Neuronal stem cell (in vitro differentiated cells): ENCODE data around the gene RPS15.
A peak's percentile ranks its signal among the peaks of the same experiment; 100 is the strongest.

ENCODE experiments used
- DNase-seq: peaks from one replicate; pipeline ENCODE4 v3.0.0-alpha.2; 2013; ENCODE audit warnings: low spot score
- H2AFZ ChIP-seq: one replicate; pipeline ENCODE4 v1.6.1; 2013; ENCODE audit warnings: mild to moderate bottlenecking, low read length, inconsistent platforms
- H2AK5ac ChIP-seq: 2 replicates; pipeline ENCODE4 v1.6.1; 2013; ENCODE audit warnings: low read depth, mild to moderate bottlenecking, inconsistent platforms, low read length, moderate library complexity, mixed read lengths
- H2BK120ac ChIP-seq: 2 replicates; pipeline ENCODE4 v1.6.1; 2013; ENCODE audit warnings: low read depth, mild to moderate bottlenecking, inconsistent platforms, low read length, moderate library complexity, mixed read lengths
- H2BK12ac ChIP-seq: one replicate; pipeline ENCODE4 v1.6.1; 2013; ENCODE audit warnings: low read length, inconsistent platforms
- H2BK15ac ChIP-seq: 2 replicates; pipeline ENCODE4 v1.6.1; 2013; ENCODE audit warnings: mild to moderate bottlenecking, low read length, inconsistent platforms, mixed read lengths
- H2BK5ac ChIP-seq: one replicate; pipeline ENCODE4 v1.6.1; 2013; ENCODE audit warnings: inconsistent platforms, mild to moderate bottlenecking, low read length, moderate library complexity
- H3K14ac ChIP-seq: one replicate; pipeline ENCODE4 v1.6.1; 2013; ENCODE audit warnings: low read length, inconsistent platforms
- H3K18ac ChIP-seq: 2 replicates; pipeline ENCODE4 v1.6.1; 2013; ENCODE audit warnings: low read length, inconsistent platforms
- H3K23ac ChIP-seq: 2 replicates; pipeline ENCODE4 v1.6.1; 2013; ENCODE audit warnings: low read depth, mild to moderate bottlenecking, mixed read lengths, low read length, inconsistent platforms; ENCODE audit not compliant: poor library complexity
- H3K27ac ChIP-seq: replicated peaks from 3 replicates; pipeline ENCODE4 v1.5.1; 2013; ENCODE audit warnings: low read length, inconsistent platforms
- H3K27me3 ChIP-seq, 3 experiments: 2 replicates each; pipeline ENCODE4 v1.6.1; 2013; ENCODE audit warnings: low read length in 3 of 3, mild to moderate bottlenecking in 2 of 3, inconsistent platforms in 1 of 3, low read depth in 1 of 3, mixed read lengths in 1 of 3, moderate library complexity in 1 of 3; ENCODE audit not compliant: control insufficient read depth in 3 of 3, insufficient read depth in 3 of 3
- H3K36me3 ChIP-seq, 2 donors: replicated peaks in 1 of 2; 2 replicates each; pipeline ENCODE4 v1.6.1; 2013; ENCODE audit warnings: low read length in 2 of 2; ENCODE audit not compliant: control insufficient read depth in 2 of 2, insufficient read depth in 2 of 2
- H3K4ac ChIP-seq: 2 replicates; pipeline ENCODE4 v1.6.1; 2013; ENCODE audit warnings: inconsistent platforms, mild to moderate bottlenecking, low read length, moderate library complexity
- H3K4me1 ChIP-seq, 2 donors: 1 replicate in 1 of 2; 2 replicates in 1 of 2; pipeline ENCODE4 v1.6.1; 2013; ENCODE audit warnings: low read length in 2 of 2, low read depth in 1 of 2; ENCODE audit not compliant: control insufficient read depth in 2 of 2, insufficient read depth in 1 of 2
- H3K4me2 ChIP-seq: one replicate; pipeline ENCODE4 v1.6.1; 2013; ENCODE audit warnings: mild to moderate bottlenecking, low read length, inconsistent platforms; ENCODE audit not compliant: insufficient read depth, poor library complexity, severe bottlenecking
- H3K4me3 ChIP-seq, 2 donors: 2 replicates each; pipeline ENCODE4 v1.5.1; 2013; ENCODE audit warnings: low read length in 2 of 2, mild to moderate bottlenecking in 2 of 2, inconsistent platforms in 1 of 2, moderate library complexity in 1 of 2
- H3K79me1 ChIP-seq: one replicate; pipeline ENCODE4 v1.6.1; 2013; ENCODE audit warnings: low read depth, mild to moderate bottlenecking, inconsistent platforms, low read length, moderate library complexity
- H3K9ac ChIP-seq: one replicate; pipeline ENCODE4 v1.6.1; 2013; ENCODE audit warnings: mild to moderate bottlenecking, low read depth, low read length, inconsistent platforms; ENCODE audit not compliant: poor library complexity
- H3K9me3 ChIP-seq, 2 donors: replicated peaks in 1 of 2; 2 replicates each; pipeline versions ENCODE3 to v1.6.1; 2013; ENCODE audit warnings: low read length in 2 of 2, mild to moderate bottlenecking in 2 of 2, inconsistent platforms in 1 of 2, low read depth in 1 of 2, mixed read lengths in 1 of 2, moderate library complexity in 1 of 2; ENCODE audit not compliant: control insufficient read depth in 2 of 2, insufficient read depth in 1 of 2
- H4K8ac ChIP-seq: one replicate; pipeline ENCODE4 v1.6.1; 2013; ENCODE audit warnings: low read depth, mild to moderate bottlenecking, inconsistent platforms, low read length, moderate library complexity
- H4K91ac ChIP-seq: one replicate; pipeline ENCODE4 v1.6.1; 2013; ENCODE audit warnings: low read length, low read depth, mild to moderate bottlenecking, inconsistent platforms; ENCODE audit not compliant: poor library complexity
- WGBS, 2 donors: extraction: QIAGEN DNeasy Blood & Tissue Kit; methylation state at CpG; one replicate each; pipeline ENCODE4 v1.1.7; 2013; ENCODE audit warnings: missing lambda C conversion rate in 2 of 2, mixed read lengths in 1 of 2; ENCODE audit not compliant: insufficient read length in 2 of 2, insufficient replicate concordance in 1 of 2; ENCODE audit errors: extremely low coverage in 2 of 2; 5-methylcytosine and 5-hydroxymethylcytosine counted together

Gene RPS15

GRCh38 chr19:1394252-1395193 lies 43.7 kb upstream of the RPS15 start:
- Histone ChIP-seq H3K27ac (no peak overlapping the region), H3K23ac (peak overlapping the region; percentile 60)
- DNase-seq: no peak

GRCh38 chr19:1395194-1396018 lies 42.8 kb upstream of the RPS15 start:
- Histone ChIP-seq H3K36me3 (peaks cover 13 to 38% of the 10 kb centered on the region in 2 donors), H3K4me1 (peaks cover 0 to 2% of the 10 kb centered on the region in 2 donors), H2BK5ac (peak overlapping the region; percentile 53), H2AK5ac (peak overlapping the region; percentile 94), H2BK120ac (peak overlapping the region; percentile 9), H3K4ac (peak overlapping the region; percentile 53), H2BK15ac (peak overlapping the region; percentile 67), H2BK12ac (no peak overlapping the region), H3K9ac (no peak overlapping the region), H3K4me3 (no peak overlapping the region), H3K18ac (peak overlapping the region; percentile 38), H3K14ac (no peak overlapping the region), H3K27ac (no peak overlapping the region), H4K8ac (no peak overlapping the region), H3K79me1 (peaks cover 14% of the 10 kb centered on the region), H3K23ac (peak overlapping the region; percentile 98), H3K4me2 (no peak overlapping the region), H3K9me3 (no peaks in the 10 kb centered on the region), H4K91ac (no peak overlapping the region), H2AFZ (no peak overlapping the region), H3K27me3 (no peaks in the 10 kb centered on the region)
- DNase-seq: no peak
- no CpG with 5 or more reads among the region's 52 CpGs for WGBS, 2 donors

More at GRCh38 chr19:1394252-1395193, 43.7 kb upstream of the RPS15 start:
- Histone ChIP-seq H3K27me3 (no peaks in the 10 kb centered on the region), H3K4me3 (no peak overlapping the region), H2AK5ac (peak overlapping the region; percentile 94), H4K91ac (peak overlapping the region; percentile 89), H2BK15ac (peak overlapping the region; percentile 43), H4K8ac (peak overlapping the region; percentile 56), H3K4me2 (no peak overlapping the region), H2BK5ac (peak overlapping the region; percentile 53), H3K4me1 (peaks cover 0 to 2% of the 10 kb centered on the region in 2 donors), H2BK120ac (no peak overlapping the region), H3K9me3 (no peaks in the 10 kb centered on the region), H3K79me1 (peaks cover 12% of the 10 kb centered on the region), H3K4ac (no peak overlapping the region), H2AFZ (no peak overlapping the region), H3K14ac (peak overlapping the region; percentile 38), H3K9ac (peak overlapping the region; percentile 77), H3K36me3 (peaks cover 13 to 44% of the 10 kb centered on the region in 2 donors), H3K18ac (peak overlapping the region; percentile 85), H2BK12ac (peak overlapping the region; percentile 58)
- no CpG with 5 or more reads among the region's 43 CpGs for WGBS, 2 donors

GRCh38 chr19:1396019-1396767 lies 42.0 kb upstream of the RPS15 start:
- no peak overlapping the region for H2BK5ac ChIP-seq
- no CpG with 5 or more reads among the region's 25 CpGs for WGBS, 2 donors
- DNase-seq: no peak

More at GRCh38 chr19:1396019-1396767, 42.0 kb upstream of the RPS15 start:
- Histone ChIP-seq H3K23ac (peak overlapping the region; percentile 98), H2BK120ac (peak overlapping the region; percentile 9), H3K79me1 (peaks cover 19% of the 10 kb centered on the region), H3K27ac (no peak overlapping the region), H2BK15ac (no peak overlapping the region), H3K36me3 (peaks cover 8 to 31% of the 10 kb centered on the region in 2 donors), H3K4me1 (peaks cover 0 to 6% of the 10 kb centered on the region in 2 donors), H3K4ac (no peak overlapping the region), H3K4me2 (no peak overlapping the region), H3K9me3 (no peaks in the 10 kb centered on the region), H3K9ac (no peak overlapping the region), H3K14ac (no peak overlapping the region), H3K27me3 (no peaks in the 10 kb centered on the region), H2AK5ac (peak overlapping the region; percentile 94), H3K18ac (peak overlapping the region; percentile 76), H2BK12ac (no peak overlapping the region), H4K8ac (peak overlapping the region; percentile 65), H2AFZ (no peak overlapping the region), H4K91ac (no peak overlapping the region), H3K4me3 (no peak overlapping the region)
